C4-2B (cell line): ENCODE results near the gene CFAP54.

Experiments used
- H3K27ac ChIP-seq: fragments of 450-650 bp; 2 replicates; pipeline ENCODE4 v1.5.1; 2017
- CTCF ChIP-seq: fragments of 450-650 bp; conservative IDR thresholded peaks from 2 replicates; pipeline ENCODE4 v1.5.1; 2017; ENCODE audit warnings: mild to moderate bottlenecking
- ZFX ChIP-seq: fragments of 450-650 bp; IDR thresholded peaks from 2 replicates; pipeline ENCODE4 v1.6.1; 2017

Gene CFAP54

DNA sequence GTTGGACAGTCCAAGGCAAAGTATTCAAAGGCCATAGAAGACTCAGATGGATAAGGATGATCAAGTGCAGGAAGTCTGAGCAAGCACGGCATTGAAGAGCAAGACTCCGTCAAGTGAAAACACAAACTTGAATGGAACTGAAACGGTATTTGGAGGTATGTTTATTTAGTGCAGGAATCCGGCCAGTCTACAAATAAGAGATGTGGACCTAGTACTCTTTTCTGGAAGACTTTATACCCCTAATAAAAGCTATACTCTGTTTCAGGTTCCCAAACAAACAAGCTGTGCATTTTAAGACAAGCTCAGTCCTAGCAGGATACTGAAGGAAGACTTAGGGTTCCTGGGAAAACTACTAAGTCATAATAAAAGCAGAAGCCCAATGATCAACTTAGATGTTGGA is 316.9 kb downstream of the CFAP54 start:
- no peak overlapping the region for H3K27ac ChIP-seq
- TF ChIP-seq ZFX (no peak), CTCF (no peak)

- TF ChIP-seq CTCF (no peak), ZFX (no peak)
- H3K27ac ChIP-seq: no peak overlapping the region
Observed at GRCh38 chr12:96807741-96808140, 318.4 kb downstream of the CFAP54 start.

GRCh38 chr12:96808587-96808986 is 319.2 kb downstream of the CFAP54 start:
- TF ChIP-seq CTCF (no peak), ZFX (no peak)
- no peak overlapping the region for H3K27ac ChIP-seq

DNA sequence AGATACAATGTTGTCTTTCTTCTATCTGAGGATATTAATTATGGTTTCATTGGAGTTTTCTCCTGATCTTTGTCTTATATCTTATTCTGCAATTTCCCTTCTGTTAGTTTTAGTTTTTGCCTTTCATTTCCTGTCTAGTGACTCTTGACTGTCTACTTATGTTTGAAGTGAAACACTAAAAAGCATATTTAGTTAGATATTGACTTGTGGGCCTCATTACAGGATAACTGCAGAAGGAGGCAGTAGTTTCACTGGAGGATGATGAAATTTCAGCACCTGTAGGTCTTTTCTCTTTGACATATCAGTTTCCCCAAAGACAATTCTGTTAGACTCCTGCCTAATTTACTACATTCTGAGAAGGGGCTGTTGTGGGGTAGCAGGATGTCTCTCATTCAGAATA is 320.1 kb downstream of the CFAP54 start:
- no peak overlapping the region for H3K27ac ChIP-seq
- TF ChIP-seq ZFX (no peak), CTCF (no peak)

DNA sequence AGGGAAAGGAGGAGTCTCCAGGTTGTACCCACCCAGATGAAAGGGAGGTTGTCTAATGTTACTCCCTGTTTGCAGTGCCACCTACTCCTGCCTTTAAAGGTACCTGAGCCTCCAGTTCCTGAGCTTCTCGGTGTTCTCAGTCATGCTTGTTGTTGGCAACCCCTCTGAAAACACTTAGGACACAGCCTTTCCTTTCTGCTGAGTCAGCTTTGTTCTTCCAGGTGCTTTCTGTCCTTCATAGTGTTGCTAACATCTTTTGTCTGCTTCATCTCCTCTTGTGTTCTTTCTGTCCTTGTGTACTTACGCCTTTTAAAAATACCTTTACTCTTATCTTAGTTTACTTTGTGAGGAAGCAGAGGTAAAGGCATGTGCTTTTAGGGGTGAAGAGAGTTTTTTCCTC is 320.7 kb downstream of the CFAP54 start:
- no peak overlapping the region for H3K27ac ChIP-seq
- TF ChIP-seq CTCF: no peak
- TF ChIP-seq ZFX: no peak

DNA sequence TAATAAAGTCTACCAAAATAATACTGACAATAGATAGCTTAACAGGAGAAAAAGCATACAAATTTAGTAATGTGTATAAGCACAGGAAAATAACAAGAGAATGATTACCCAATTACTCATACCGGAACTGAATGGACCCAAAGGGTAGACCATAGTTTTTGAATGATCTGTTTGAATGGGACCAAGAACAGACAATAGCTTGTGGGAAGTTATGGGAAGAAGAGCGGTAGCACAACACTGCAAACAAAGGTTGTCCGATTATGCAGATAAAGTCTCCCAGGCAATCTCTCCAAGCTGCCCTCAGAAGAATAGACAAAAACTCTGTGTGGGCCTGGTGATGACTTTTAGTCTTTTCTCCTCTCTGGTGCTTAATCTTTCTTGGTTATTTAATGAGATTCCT is 321.1 kb downstream of the CFAP54 start:
- no peak for TF ChIP-seq ZFX
- no peak for TF ChIP-seq CTCF
- H3K27ac ChIP-seq: no peak overlapping the region

GRCh38 chr12:96811083-96811482 is 321.7 kb downstream of the CFAP54 start:
- no peak overlapping the region for H3K27ac ChIP-seq
- TF ChIP-seq CTCF (no peak), ZFX (no peak)
